ENCODE measurements around the gene CNR2.

DNA sequence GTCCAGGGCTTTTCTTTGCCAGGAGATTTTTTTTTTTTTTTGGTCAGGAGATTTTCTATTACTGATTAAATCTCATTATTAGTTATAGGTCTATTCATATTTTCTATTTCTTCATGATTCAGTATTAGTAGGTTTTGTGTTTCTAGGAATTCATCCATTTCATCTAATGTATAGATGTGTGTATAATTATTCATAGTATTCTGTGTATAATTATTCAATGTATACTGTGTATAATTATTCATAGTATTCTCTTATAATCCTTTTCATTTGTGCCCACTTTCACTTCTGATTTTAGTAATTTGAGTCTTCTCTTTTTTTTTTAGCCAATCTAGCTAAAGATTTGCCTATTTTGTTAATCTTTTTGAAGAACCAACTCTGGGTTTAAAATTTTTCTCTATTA is 34.2 kb upstream of the CNR2 start:
- TF ChIP-seq, protein P1, sequence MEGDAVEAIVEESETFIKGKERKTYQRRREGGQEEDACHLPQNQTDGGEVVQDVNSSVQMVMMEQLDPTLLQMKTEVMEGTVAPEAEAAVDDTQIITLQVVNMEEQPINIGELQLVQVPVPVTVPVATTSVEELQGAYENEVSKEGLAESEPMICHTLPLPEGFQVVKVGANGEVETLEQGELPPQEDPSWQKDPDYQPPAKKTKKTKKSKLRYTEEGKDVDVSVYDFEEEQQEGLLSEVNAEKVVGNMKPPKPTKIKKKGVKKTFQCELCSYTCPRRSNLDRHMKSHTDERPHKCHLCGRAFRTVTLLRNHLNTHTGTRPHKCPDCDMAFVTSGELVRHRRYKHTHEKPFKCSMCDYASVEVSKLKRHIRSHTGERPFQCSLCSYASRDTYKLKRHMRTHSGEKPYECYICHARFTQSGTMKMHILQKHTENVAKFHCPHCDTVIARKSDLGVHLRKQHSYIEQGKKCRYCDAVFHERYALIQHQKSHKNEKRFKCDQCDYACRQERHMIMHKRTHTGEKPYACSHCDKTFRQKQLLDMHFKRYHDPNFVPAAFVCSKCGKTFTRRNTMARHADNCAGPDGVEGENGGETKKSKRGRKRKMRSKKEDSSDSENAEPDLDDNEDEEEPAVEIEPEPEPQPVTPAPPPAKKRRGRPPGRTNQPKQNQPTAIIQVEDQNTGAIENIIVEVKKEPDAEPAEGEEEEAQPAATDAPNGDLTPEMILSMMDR (conservative IDR thresholded peaks at IDR 0.05), result no peak
- no peak for TF ChIP-seq ZFX (IDR thresholded peaks at IDR 0.05)

All from C4-2B (cell line).